GM12878 (cell line): ENCODE data around the gene TSPEAR. TPM values are rescaled to one million over a fixed set of nuclear protein-coding genes. Genes with fewer than 3 reads are reported as not detected.

Experiments used
- ATAC-seq: fragments of 200-7000 bp; cut with Tn5 transposase; 3 replicates; pipeline ENCODE4 v1.9.1; 2020; ENCODE audit warnings: mild to moderate bottlenecking, moderate library complexity
- BruUV-seq: library from RNA; stranded (reverse); fragments of 400-500 nt; replicated peaks from 2 replicates; lab custom pipeline; 2021; lab: Mats Ljungman, UMichigan
- CTCF ChIA-PET: fragments of 300-600 bp; sonication (Branson Sonifier 250); formaldehyde crosslinking; extraction: SDS; loops from one replicate; lab custom pipeline; 2021; ENCODE audit warnings: inconsistent platforms; lab: Yijun Ruan, JAX
- POLR2A ChIA-PET: fragments of 350-600 bp; formaldehyde crosslinking; extraction: SDS; loops from one replicate; lab custom pipeline; 2021; ENCODE audit warnings: inconsistent platforms; lab: Charles Lee
- RAD21 ChIA-PET: fragments of 300-600 bp; sonication (Branson Sonifier 250); formaldehyde crosslinking; loops from one replicate; lab custom pipeline; 2023; ENCODE audit warnings: antibody characterized with exemption; ENCODE audit not compliant: unreplicated experiment; lab: Charles Lee
- SMC1A ChIA-PET: fragments of 300-600 bp; sonication (Branson Sonifier 250); formaldehyde crosslinking; loops from one replicate; lab custom pipeline; 2023; ENCODE audit not compliant: unreplicated experiment, uncharacterized antibody; lab: Charles Lee
- DNase-seq: peaks from one replicate; pipeline ENCODE4 v3.0.0-alpha.2; 2011; ENCODE audit warnings: low read depth, low spot score
- FAIRE-seq: peaks from 3 replicates; lab custom pipeline; 2011; peaks lifted over from hg19 to GRCh38; lab: Jason Lieb, UNC
- H2AFZ ChIP-seq: 2 replicates; pipeline ENCODE4 v1.6.0; 2011; ENCODE audit warnings: low read depth, low read length, control low read depth; ENCODE audit not compliant: control insufficient read depth
- H3K27ac ChIP-seq: 2 replicates; pipeline ENCODE4 v1.5.1; 2011; ENCODE audit warnings: control low read depth; ENCODE audit not compliant: control insufficient read depth, insufficient read depth
- H3K27me3 ChIP-seq, 2 experiments: replicated peaks in 1 of 2; 2 replicates each; pipeline versions ENCODE4 v1.6.0 to v1.6.1; 2011; ENCODE audit warnings: low read length in 1 of 2; ENCODE audit not compliant: control insufficient read depth in 2 of 2, insufficient read depth in 2 of 2
- H3K36me3 ChIP-seq, 2 experiments: 2 replicates each; pipeline ENCODE4 v1.5.1; 2011; ENCODE audit warnings: low read length in 1 of 2; ENCODE audit not compliant: control insufficient read depth in 2 of 2, insufficient read depth in 2 of 2
- H3K4me1 ChIP-seq: 2 replicates; pipeline ENCODE4 v1.6.1; 2011; ENCODE audit warnings: mild to moderate bottlenecking, low read length, moderate library complexity, mixed read lengths; ENCODE audit not compliant: control insufficient read depth, insufficient read depth
- H3K4me2 ChIP-seq: 2 replicates; pipeline ENCODE4 v1.6.0; 2011; ENCODE audit warnings: control low read depth; ENCODE audit not compliant: control insufficient read depth, insufficient read depth
- H3K4me3 ChIP-seq: fragments of 200-600 bp; sonication (generic); 2 replicates; pipeline ENCODE4 v1.5.1; 2016
- H3K79me2 ChIP-seq: 2 replicates; pipeline ENCODE4 v1.6.0; 2011; ENCODE audit warnings: low read length; ENCODE audit not compliant: control insufficient read depth, insufficient read depth
- H3K9ac ChIP-seq: 2 replicates; pipeline ENCODE4 v1.8.0; 2011; ENCODE audit warnings: low read length, control low read depth, mixed read lengths; ENCODE audit not compliant: control insufficient read depth, insufficient read depth
- H3K9me3 ChIP-seq: replicated peaks from 3 replicates; pipeline ENCODE4 v1.5.1; 2011; ENCODE audit warnings: mild to moderate bottlenecking, low read length; ENCODE audit not compliant: control insufficient read depth, insufficient read depth
- H4K20me1 ChIP-seq: 2 replicates; pipeline ENCODE4 v1.6.0; 2011; ENCODE audit not compliant: control insufficient read depth, insufficient read depth
- BCL11A ChIP-seq: IDR thresholded peaks from 2 replicates; pipeline ENCODE4 v1.6.1; 2011; ENCODE audit warnings: low read depth, low read length
- HDGF ChIP-seq: fragments of 450-650 bp; IDR thresholded peaks from 2 replicates; pipeline ENCODE4 v1.6.1; 2016; ENCODE audit warnings: antibody characterized with exemption
- KAT2A ChIP-seq: conservative IDR thresholded peaks from 2 replicates; pipeline ENCODE4 v1.6.1; 2011; ENCODE audit warnings: low read depth, low read length; ENCODE audit not compliant: control insufficient read depth
- MLLT1 ChIP-seq: fragments of 450-650 bp; IDR thresholded peaks from 2 replicates; pipeline ENCODE4 v1.6.1; 2016; ENCODE audit warnings: mild to moderate bottlenecking
- MTA3 ChIP-seq: IDR thresholded peaks from 2 replicates; pipeline ENCODE4 v1.6.1; 2012; ENCODE audit warnings: low read length, inconsistent platforms, borderline replicate concordance
- MXI1 ChIP-seq: fragments of 150-350 bp; IDR thresholded peaks from 2 replicates; pipeline ENCODE4 v1.6.1; 2011; ENCODE audit warnings: low read depth, mild to moderate bottlenecking, inconsistent platforms, low read length, improper control_type of control experiment
- NR2C2 ChIP-seq: IDR thresholded peaks from 2 replicates; pipeline ENCODE4 v1.6.1; 2011; ENCODE audit warnings: borderline replicate concordance, low read depth; ENCODE audit not compliant: control insufficient read depth, insufficient read length
- POLR2A ChIP-seq: IDR thresholded peaks from 2 replicates; pipeline ENCODE4 v1.6.1; 2011; ENCODE audit warnings: low read depth, mild to moderate bottlenecking, low read length
- ZNF24 ChIP-seq: fragments of 450-650 bp; IDR thresholded peaks from 2 replicates; pipeline ENCODE4 v1.6.1; 2017; ENCODE audit warnings: antibody characterized with exemption, mild to moderate bottlenecking
- WGBS: methylation state at CpG from one replicate; pipeline ENCODE4 v1.1.6; 2016; ENCODE audit warnings: low lambda C conversion rate; ENCODE audit not compliant: insufficient replicate concordance, insufficient coverage; ENCODE audit errors: missing lambda C conversion rate; 5-methylcytosine and 5-hydroxymethylcytosine counted together
- in situ Hi-C: fragments of 300-500 bp; cut with MboI; formaldehyde crosslinking; loops from 9 replicates; pipeline ENCODE4 v1.14.3; 2018; ENCODE audit warnings: mixed read lengths
- intact Hi-C: fragments of 100-400 bp; cut with micrococcal nuclease; formaldehyde crosslinking; loops from one replicate; pipeline ENCODE4 v1.14.2; 2022; ENCODE audit not compliant: unreplicated experiment
- polyA plus RNA-seq, 11 experiments: library from polyadenylated mRNA; depleted of rRNA in 4 of 11; unstranded in 6 of 11; stranded (reverse) in 5 of 11; fragments of >200 nt; fragmentation: Nextera tagmentation in 4 of 11; fragmentation: Illumina TruSeq in 1 of 11; extraction: Ambion mirVana in 4 of 11; extraction: Trizol in 1 of 11; gene quantifications; 1 replicate in 1 of 11; 2 replicates in 10 of 11; pipeline versions ENCODE4 v1.2.1 to v1.2.3, GENCODE V29; 2011 to 2016; ENCODE audit warnings: inconsistent platforms in 2 of 11, missing spikeins in 2 of 11, low read depth in 1 of 11
- total RNA-seq, 4 experiments: library from RNA; depleted of rRNA in 3 of 4; stranded (reverse); fragments of >200 nt in 3 of 4; fragmentation: Illumina TruSeq in 1 of 4; extraction: Trizol in 1 of 4; gene quantifications; 2 replicates each; pipeline versions ENCODE4 v1.2.1 to v1.2.3, GENCODE V29; 2013 to 2021

The TSPEAR gene
- total and polyA plus RNA-seq, 10 of the 15 experiments (the other 5 are each of a cell fraction or from before 2014, with no cell fraction given): not detected

GRCh38 chr21:44498280-44499210 lies 212.8 kb downstream of the TSPEAR start (continued):
- TF ChIP-seq POLR2A: no peak
- no peak for TF ChIP-seq MXI1
- no peak for TF ChIP-seq HDGF
- no peak for TF ChIP-seq ZNF24
- no peak for TF ChIP-seq MTA3

- FAIRE-seq (no peak), ATAC-seq (no peak), DNase-seq (no peak)
- Histone ChIP-seq H3K27me3 (no peaks in the 10 kb centered on the region; a peak in 1 of 4 replicates), H3K4me1 (no peaks in the 10 kb centered on the region), H4K20me1 (no peaks in the 10 kb centered on the region), H3K79me2 (no peaks in the 10 kb centered on the region), H3K9ac (no peak overlapping the region), H2AFZ (no peak overlapping the region), H3K9me3 (peaks cover 13% of the 10 kb centered on the region; the same call in 2 of the 3 replicates), H3K27ac (no peak overlapping the region), H3K4me2 (no peak overlapping the region), H3K4me3 (no peak overlapping the region), H3K36me3 (no peaks in the 10 kb centered on the region)
- in situ Hi-C loops: no loop called here
- 13% methylated on average over 6 of the region's 6 CpGs for WGBS
- TF ChIP-seq BCL11A (no peak), NR2C2 (no peak), MLLT1 (no peak), KAT2A (no peak)
- ChIA-PET POLR2A (no interaction called here), RAD21 (no interaction called here), CTCF (no interaction called here), SMC1A (no interaction called here)
- intact Hi-C loops: no loop called here
- BruUV-seq: no TSS peak
Observed at GRCh38 chr21:44497703-44498126, 213.7 kb downstream of the TSPEAR start.
